Right lobe of liver (tissue), 4 donors: ENCODE measurements around the gene SLC44A1.

Experiments used
- POLR2A ChIP-seq: fragments of 450-650 bp; IDR thresholded peaks from one replicate; pipeline ENCODE4 v1.6.1; 2017; ENCODE audit warnings: antibody characterized with exemption, mild to moderate bottlenecking
- TF ChIP-seq, protein P1 (sequence below), 4 donors: fragments of 200-600 bp in 3 of 4; fragments of 450-650 bp in 1 of 4; IDR thresholded peaks; one replicate each; pipeline versions ENCODE4 v1.5.1 to v1.8.0; 2016 to 2022; ENCODE audit warnings: antibody characterized with exemption in 4 of 4, mild to moderate bottlenecking in 2 of 4
- donor health status: DM: no; HTN: no; CAD: no.
- donor health status: DM: no; HTN: no; CAD: no.
- donor health status: DM: no; HTN: yes; CAD: no.

DNA sequence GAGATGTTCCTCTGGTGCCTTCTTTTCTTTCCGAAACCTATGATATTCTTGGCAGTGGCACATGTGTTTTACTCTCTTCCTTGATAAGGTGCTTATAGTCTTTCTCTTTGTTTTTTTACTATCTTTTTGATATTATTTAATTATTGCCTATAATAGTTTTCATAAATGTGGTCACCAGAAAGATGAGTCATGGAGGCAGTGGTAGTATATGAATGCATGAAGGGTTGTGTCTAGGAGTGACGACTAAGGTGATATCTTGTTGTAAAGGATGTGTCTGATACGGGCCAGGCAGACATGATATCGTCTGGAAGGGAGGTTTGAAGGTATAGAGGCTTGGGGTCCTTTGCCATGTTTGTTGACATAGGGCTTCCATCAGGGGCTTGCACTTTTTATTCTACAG lies 36.8 kb downstream of the SLC44A1 start:
- TF ChIP-seq, protein P1, sequence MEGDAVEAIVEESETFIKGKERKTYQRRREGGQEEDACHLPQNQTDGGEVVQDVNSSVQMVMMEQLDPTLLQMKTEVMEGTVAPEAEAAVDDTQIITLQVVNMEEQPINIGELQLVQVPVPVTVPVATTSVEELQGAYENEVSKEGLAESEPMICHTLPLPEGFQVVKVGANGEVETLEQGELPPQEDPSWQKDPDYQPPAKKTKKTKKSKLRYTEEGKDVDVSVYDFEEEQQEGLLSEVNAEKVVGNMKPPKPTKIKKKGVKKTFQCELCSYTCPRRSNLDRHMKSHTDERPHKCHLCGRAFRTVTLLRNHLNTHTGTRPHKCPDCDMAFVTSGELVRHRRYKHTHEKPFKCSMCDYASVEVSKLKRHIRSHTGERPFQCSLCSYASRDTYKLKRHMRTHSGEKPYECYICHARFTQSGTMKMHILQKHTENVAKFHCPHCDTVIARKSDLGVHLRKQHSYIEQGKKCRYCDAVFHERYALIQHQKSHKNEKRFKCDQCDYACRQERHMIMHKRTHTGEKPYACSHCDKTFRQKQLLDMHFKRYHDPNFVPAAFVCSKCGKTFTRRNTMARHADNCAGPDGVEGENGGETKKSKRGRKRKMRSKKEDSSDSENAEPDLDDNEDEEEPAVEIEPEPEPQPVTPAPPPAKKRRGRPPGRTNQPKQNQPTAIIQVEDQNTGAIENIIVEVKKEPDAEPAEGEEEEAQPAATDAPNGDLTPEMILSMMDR (IDR thresholded peaks at IDR 0.05), result no peak
- no peak for TF ChIP-seq POLR2A
